Ovary (tissue), 9 donors: ENCODE results near the gene KRT76. TPM values are rescaled to one million over a fixed set of nuclear protein-coding genes. Genes with fewer than 3 reads are reported as not detected.

Experiments
- DNase-seq, 5 donors: peaks; one replicate each; pipeline ENCODE4 v3.0.0-alpha.2; 2019 to 2020
- H3K27ac ChIP-seq, 2 donors: fragments of 200-600 bp; one replicate each; pipeline versions ENCODE4 v1.5.1 to v1.8.0; 2019 to 2022
- H3K27me3 ChIP-seq: fragments of 200-600 bp; one replicate; pipeline ENCODE4 v1.8.0; 2022
- H3K36me3 ChIP-seq: fragments of 200-600 bp; sonication (generic); one replicate; pipeline ENCODE4 v1.5.1; 2019
- H3K4me1 ChIP-seq: one replicate; pipeline ENCODE4 v1.8.1; 2013; ENCODE audit warnings: mild to moderate bottlenecking, moderate library complexity; ENCODE audit not compliant: insufficient read depth
- H3K4me3 ChIP-seq: fragments of 200-600 bp; sonication (generic); one replicate; pipeline ENCODE4 v1.5.1; 2017
- H3K9me3 ChIP-seq, 2 donors: fragments of 200-600 bp in 1 of 2; sonication (generic) in 1 of 2; one replicate each; pipeline versions ENCODE4 v1.5.1 to v1.8.1; 2013 to 2019; ENCODE audit warnings: mild to moderate bottlenecking in 1 of 2, moderate library complexity in 1 of 2
- CTCF ChIP-seq, 3 donors: fragments of 450-650 bp in 2 of 3; fragments of 200-600 bp in 1 of 3; IDR thresholded peaks; one replicate each; pipeline versions ENCODE4 v1.5.1 to v1.8.0; 2016 to 2022; ENCODE audit warnings: antibody characterized with exemption in 3 of 3, mild to moderate bottlenecking in 1 of 3
- EP300 ChIP-seq: sonication (generic); formaldehyde crosslinking; IDR thresholded peaks from one replicate; pipeline ENCODE4 v1.6.1; 2017; ENCODE audit warnings: antibody characterized with exemption
- POLR2A ChIP-seq: fragments of 450-650 bp; IDR thresholded peaks from one replicate; pipeline ENCODE4 v1.6.1; 2017; ENCODE audit warnings: antibody characterized with exemption, mild to moderate bottlenecking, moderate library complexity
- WGBS, 3 donors: extraction: QIAGEN DNeasy Blood & Tissue Kit in 1 of 3; methylation state at CpG; one replicate each; pipeline versions ENCODE4 v1.1.5 to v1.1.7; 2013 to 2017; 5-methylcytosine and 5-hydroxymethylcytosine counted together
- intact Hi-C, 4 donors: fragments of 100-400 bp; cut with DNase I; formaldehyde crosslinking; loops; one replicate each; pipeline versions ENCODE4 v1.11.0 to v1.15.1; 2022 to 2023
- polyA plus RNA-seq, 2 donors: library from polyadenylated mRNA; stranded (reverse); fragments of 200-250 nt in 1 of 2; fragments of 350-450 nt in 1 of 2; fragmentation: Illumina TruSeq in 1 of 2; extraction: RNeasy Lipid Tissue Mini Kit (QIAGEN cat#74804) in 1 of 2; gene quantifications; one replicate each; pipeline ENCODE4 v1.2.3, GENCODE V29; 2013 to 2014
- total RNA-seq, 7 donors: library from RNA; depleted of rRNA in 2 of 7; stranded (reverse); fragments of >200 nt in 2 of 7; fragmentation: NEBNext Ultra II Directional in 3 of 7; extraction: Animal tissue kit (Norgen Biotek cat#: 25700) in 3 of 7; gene quantifications; one replicate each; pipeline versions ENCODE4 v1.1.0 to v1.2.4, GENCODE V29; 2016 to 2023
- donor health status: DM: no; HTN: no; CAD: no; lungs with moderate emphysema.
- donor health status: DM: no; HTN: no; CAD: no.
- donor health status: Bipolar disorder and iron deficiency.
- donor health status: DM: yes; HTN: yes; CAD: no.
- donor health status: DM: no; HTN: no; CAD: no.
- donor health status: DM: yes; HTN: yes; CAD: no.

Gene KRT76
- total and polyA plus RNA-seq, 9 donors = not detected

- H3K4me3 ChIP-seq = no peak overlapping the region
Observed at GRCh38 chr12:52727037-52727436, 50.1 kb downstream of the KRT76 start.

GRCh38 chr12:52726451-52726850 is 50.7 kb downstream of the KRT76 start:
- Histone ChIP-seq H3K27me3 (no peaks in the 10 kb centered on the region), H3K36me3 (no peaks in the 10 kb centered on the region), H3K9me3 (no peaks in the 10 kb centered on the region), H3K4me3 (no peak overlapping the region), H3K27ac (no peak overlapping the region), H3K4me1 (no peaks in the 10 kb centered on the region)
- WGBS, 3 donors = 48 to 62% (median 55%) methylated on average over 2 of the region's 2 CpGs
- intact Hi-C loops = no loop called here
- TF ChIP-seq POLR2A = no peak
- no peak for TF ChIP-seq CTCF (IDR thresholded peaks at IDR 0.05)
- TF ChIP-seq EP300 = no peak
- no peak for DNase-seq

More at GRCh38 chr12:52727037-52727436, 50.1 kb downstream of the KRT76 start:
- 75 to 78% (median 76%) methylated on average over 4 of the region's 4 CpGs for WGBS, 3 donors
- intact Hi-C loops = no loop called here
- Histone ChIP-seq H3K27ac (no peak overlapping the region), H3K36me3 (no peaks in the 10 kb centered on the region), H3K4me1 (no peaks in the 10 kb centered on the region), H3K27me3 (no peaks in the 10 kb centered on the region), H3K9me3 (no peaks in the 10 kb centered on the region)
- no peak for DNase-seq
- TF ChIP-seq POLR2A (no peak), EP300 (no peak), CTCF (IDR thresholded peaks at IDR 0.05) (no peak)

GRCh38 chr12:52724384-52724783 is 52.8 kb downstream of the KRT76 start:
- TF ChIP-seq EP300 = no peak
- TF ChIP-seq POLR2A = no peak
- no peak for TF ChIP-seq CTCF (IDR thresholded peaks at IDR 0.05)
- WGBS, 3 donors = 81 to 87% (median 86%) methylated on average over 3 of the region's 3 CpGs
- intact Hi-C loops = no loop called here
- Histone ChIP-seq H3K9me3 (no peaks in the 10 kb centered on the region), H3K27me3 (no peaks in the 10 kb centered on the region), H3K27ac (no peak overlapping the region), H3K4me1 (no peaks in the 10 kb centered on the region), H3K36me3 (no peaks in the 10 kb centered on the region), H3K4me3 (no peak overlapping the region)
- DNase-seq = no peak

- H3K9me3 ChIP-seq = no peaks in the 10 kb centered on the region
- DNase-seq = no peak
- TF ChIP-seq CTCF (IDR thresholded peaks at IDR 0.05) (no peak), POLR2A (no peak), EP300 (no peak)
- no peaks in the 10 kb centered on the region for H3K27me3 ChIP-seq
- intact Hi-C loops = no loop called here
- 56 to 72% (median 60%) methylated on average over 2 of the region's 2 CpGs for WGBS, 3 donors
- H3K36me3 ChIP-seq = no peaks in the 10 kb centered on the region
- no peak overlapping the region for H3K27ac ChIP-seq
- H3K4me3 ChIP-seq = no peak overlapping the region
- no peaks in the 10 kb centered on the region for H3K4me1 ChIP-seq
Observed at GRCh38 chr12:52722680-52723079, 54.5 kb downstream of the KRT76 start.
